Type B pancreatic cell (in vitro differentiated cells): ENCODE data around the gene DMRT3. TPM values are rescaled to one million over a fixed set of nuclear protein-coding genes. Genes with fewer than 3 reads are reported as not detected.

Experiments used
- DNase-seq: peaks from one replicate; pipeline ENCODE4 v3.0.0; 2021; ENCODE audit warnings: mixed read lengths; ENCODE audit not compliant: unreplicated experiment; ENCODE audit errors: extremely low spot score
- H3K27ac Mint-ChIP-seq: 2 replicates; pipeline ENCODE4 v1.8.0; 2021; ENCODE audit warnings: mild to moderate bottlenecking, mixed read lengths
- H3K27me3 Mint-ChIP-seq: 2 replicates; pipeline ENCODE4 v1.8.0; 2021; ENCODE audit warnings: mixed read lengths
- H3K36me3 Mint-ChIP-seq: 2 replicates; pipeline ENCODE4 v1.8.0; 2021; ENCODE audit warnings: mixed read lengths
- H3K4me1 Mint-ChIP-seq: one replicate; pipeline ENCODE4 v1.8.0; 2021; ENCODE audit warnings: mixed read lengths; ENCODE audit not compliant: unreplicated experiment
- H3K4me3 Mint-ChIP-seq: 2 replicates; pipeline ENCODE4 v1.8.0; 2021; ENCODE audit warnings: mild to moderate bottlenecking, mixed read lengths
- H3K9me3 Mint-ChIP-seq: 2 replicates; pipeline ENCODE4 v1.8.0; 2021; ENCODE audit warnings: mixed read lengths
- CTCF ChIP-seq: fragments of 200-600 bp; sonication (generic); conservative IDR thresholded peaks from 2 replicates; pipeline ENCODE4 v1.5.0; 2021; ENCODE audit warnings: antibody characterized with exemption, mild to moderate bottlenecking
- total RNA-seq: library from RNA; stranded (reverse); gene quantifications from 2 replicates; pipeline ENCODE4 v1.2.1, GENCODE V29; 2021; ENCODE audit warnings: low replicate concordance

Gene DMRT3
- total RNA-seq, 1 donor from 2014 or later: 0.80 TPM

- H3K4me3 Mint-ChIP-seq: no peak overlapping the region
- H3K9me3 Mint-ChIP-seq: no peaks in the 10 kb centered on the region
These were observed 47.7 kb downstream of the DMRT3 start for GRCh38 chr9:1024112-1024511.

GRCh38 chr9:1025131-1025530, 48.7 kb downstream of the DMRT3 start:
- no peak for DNase-seq
- H3K27ac Mint-ChIP-seq: no peak overlapping the region
- H3K4me1 Mint-ChIP-seq: no peaks in the 10 kb centered on the region
- TF ChIP-seq CTCF: no peak
- H3K9me3 Mint-ChIP-seq: no peaks in the 10 kb centered on the region
- H3K36me3 Mint-ChIP-seq: no peaks in the 10 kb centered on the region
- H3K4me3 Mint-ChIP-seq: no peak overlapping the region
- peaks cover 44% of the 10 kb centered on the region for H3K27me3 Mint-ChIP-seq

More at GRCh38 chr9:1024112-1024511, 47.7 kb downstream of the DMRT3 start:
- Mint-ChIP-seq H3K27me3 (peaks cover 35% of the 10 kb centered on the region), H3K4me1 (peaks cover 3% of the 10 kb centered on the region), H3K27ac (no peak overlapping the region), H3K36me3 (no peaks in the 10 kb centered on the region)
- no peak for DNase-seq
- no peak for TF ChIP-seq CTCF

GRCh38 chr9:1026219-1026618, 49.8 kb downstream of the DMRT3 start:
- Mint-ChIP-seq H3K27ac (no peak overlapping the region), H3K4me1 (no peaks in the 10 kb centered on the region), H3K36me3 (no peaks in the 10 kb centered on the region), H3K9me3 (no peaks in the 10 kb centered on the region), H3K4me3 (no peak overlapping the region), H3K27me3 (peaks cover 43% of the 10 kb centered on the region)
- no peak for TF ChIP-seq CTCF
- DNase-seq: no peak

GRCh38 chr9:1028501-1029190, 52.2 kb downstream of the DMRT3 start:
- TF ChIP-seq CTCF: no peak
- H3K27ac Mint-ChIP-seq: no peak overlapping the region
- H3K36me3 Mint-ChIP-seq: no peaks in the 10 kb centered on the region
- H3K4me1 Mint-ChIP-seq: peaks cover 10% of the 10 kb centered on the region
- H3K27me3 Mint-ChIP-seq: peaks cover 51% of the 10 kb centered on the region
- H3K9me3 Mint-ChIP-seq: no peaks in the 10 kb centered on the region
- no peak for DNase-seq
- H3K4me3 Mint-ChIP-seq: no peak overlapping the region

GRCh38 chr9:1031951-1032601, 55.6 kb downstream of the DMRT3 start:
- Mint-ChIP-seq H3K27me3 (peaks cover 50% of the 10 kb centered on the region), H3K4me3 (no peak overlapping the region), H3K4me1 (peaks cover 10% of the 10 kb centered on the region), H3K9me3 (no peaks in the 10 kb centered on the region), H3K36me3 (no peaks in the 10 kb centered on the region), H3K27ac (no peak overlapping the region)
- no peak for DNase-seq
- TF ChIP-seq CTCF: no peak
